Astrocyte of the spinal cord (primary cell): ENCODE measurements around the gene SLC39A12.
A peak's percentile ranks its signal among the peaks of the same experiment; 100 is the strongest.

ENCODE experiments used
- DNase-seq: peaks from one replicate; pipeline ENCODE4 v3.0.0; 2011; ENCODE audit warnings: low read depth, low spot score
- H3K4me3 ChIP-seq: 2 replicates; pipeline ENCODE4 v1.5.1; 2011; ENCODE audit warnings: low read depth, mild to moderate bottlenecking, low read length, moderate library complexity
- CTCF ChIP-seq: IDR thresholded peaks from 2 replicates; pipeline ENCODE4 v1.5.1; 2012; ENCODE audit warnings: low read depth, mild to moderate bottlenecking, low read length, inconsistent platforms
- in situ Hi-C: cut with HindIII; loops from 2 replicates; pipeline ENCODE4 v1.10.0; 2017; ENCODE audit warnings: low sequenced_read_pairs

SLC39A12 gene

GRCh38 chr10:18005445-18005780 is 53.7 kb downstream of the SLC39A12 start:
- no peak overlapping the region for H3K4me3 ChIP-seq
- in situ Hi-C loops: no loop called here
- no peak for TF ChIP-seq CTCF
- no peak for DNase-seq

GRCh38 chr10:18005781-18006456 is 54.2 kb downstream of the SLC39A12 start:
- in situ Hi-C loops: no loop called here
- peak; percentile 91 for DNase-seq
- no peak for TF ChIP-seq CTCF
- H3K4me3 ChIP-seq: no peak overlapping the region

- no peak overlapping the region for H3K4me3 ChIP-seq
- no peak for TF ChIP-seq CTCF
- DNase-seq: no peak
- in situ Hi-C loops: no loop called here
These were observed 57.3 kb downstream of the SLC39A12 start for GRCh38 chr10:18008986-18009385.

GRCh38 chr10:18010050-18010449 is 58.3 kb downstream of the SLC39A12 start:
- in situ Hi-C loops: no loop called here

GRCh38 chr10:18020523-18020922 is 68.8 kb downstream of the SLC39A12 start:
- no peak overlapping the region for H3K4me3 ChIP-seq
- in situ Hi-C loops: no loop called here
- no peak for DNase-seq
- no peak for TF ChIP-seq CTCF

More at GRCh38 chr10:18010050-18010449, 58.3 kb downstream of the SLC39A12 start:
- peak; percentile 49 for DNase-seq
- no peak for TF ChIP-seq CTCF
- no peak overlapping the region for H3K4me3 ChIP-seq

GRCh38 chr10:18021725-18022480 is 70.2 kb downstream of the SLC39A12 start:
- H3K4me3 ChIP-seq: no peak overlapping the region
- DNase-seq: no peak
- TF ChIP-seq CTCF: no peak
- in situ Hi-C loops: no loop called here
